ENCODE results near the gene DDX41. TPM values are rescaled to one million over a fixed set of nuclear protein-coding genes. Genes with fewer than 3 reads are reported as not detected.
A peak's percentile ranks its signal among the peaks of the same experiment; 100 is the strongest.

The DDX41 gene
- total RNA-seq, 1 experiment from 2014 or later = 136 TPM

DNA sequence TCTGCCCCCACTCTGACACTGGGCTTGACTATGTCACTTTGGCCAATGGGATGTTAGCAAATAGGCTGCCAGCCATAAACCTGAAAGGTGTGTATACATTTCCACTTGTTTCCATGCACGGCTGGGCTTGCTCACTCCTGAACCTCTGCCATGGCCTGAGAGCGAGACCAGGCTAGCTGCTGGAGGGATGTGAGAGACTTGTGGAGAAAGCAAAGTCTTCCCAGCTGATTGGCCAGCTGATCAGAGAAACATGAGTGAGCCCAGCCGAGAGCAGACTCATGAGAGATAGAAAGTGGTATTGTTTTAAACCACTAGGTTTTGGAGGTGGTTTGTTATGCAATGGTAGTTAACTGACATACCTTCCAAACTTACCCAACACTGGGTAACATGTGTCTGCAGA is 23.7 kb upstream of the DDX41 start:
- TF ChIP-seq, protein P1, sequence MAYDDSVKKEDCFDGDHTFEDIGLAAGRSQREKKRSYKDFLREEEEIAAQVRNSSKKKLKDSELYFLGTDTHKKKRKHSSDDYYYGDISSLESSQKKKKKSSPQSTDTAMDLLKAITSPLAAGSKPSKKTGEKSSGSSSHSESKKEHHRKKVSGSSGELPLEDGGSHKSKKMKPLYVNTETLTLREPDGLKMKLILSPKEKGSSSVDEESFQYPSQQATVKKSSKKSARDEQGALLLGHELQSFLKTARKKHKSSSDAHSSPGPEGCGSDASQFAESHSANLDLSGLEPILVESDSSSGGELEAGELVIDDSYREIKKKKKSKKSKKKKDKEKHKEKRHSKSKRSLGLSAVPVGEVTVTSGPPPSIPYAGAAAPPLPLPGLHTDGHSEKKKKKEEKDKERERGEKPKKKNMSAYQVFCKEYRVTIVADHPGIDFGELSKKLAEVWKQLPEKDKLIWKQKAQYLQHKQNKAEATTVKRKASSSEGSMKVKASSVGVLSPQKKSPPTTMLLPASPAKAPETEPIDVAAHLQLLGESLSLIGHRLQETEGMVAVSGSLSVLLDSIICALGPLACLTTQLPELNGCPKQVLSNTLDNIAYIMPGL (CRISPR knock-in tag; IDR thresholded peaks at IDR 0.05) = no peak
- TF ChIP-seq ZNF416 (CRISPR knock-in tag; IDR thresholded peaks at IDR 0.05) (no peak), ESRRA (CRISPR knock-in tag; IDR thresholded peaks at IDR 0.05; ENCODE audit: borderline replicate concordance) (no peak), ZNF396 (CRISPR knock-in tag; IDR thresholded peaks at IDR 0.05; ENCODE audit: borderline replicate concordance) (no peak), ATF1 (CRISPR knock-in tag; IDR thresholded peaks at IDR 0.05) (no peak), ZBTB21 (CRISPR knock-in tag; IDR thresholded peaks at IDR 0.05; ENCODE audit: borderline replicate concordance) (no peak), JAZF1 (CRISPR knock-in tag; IDR thresholded peaks at IDR 0.05) (no peak), ETV6 (CRISPR knock-in tag; IDR thresholded peaks at IDR 0.05) (no peak)
- TF ChIP-seq, protein P2, sequence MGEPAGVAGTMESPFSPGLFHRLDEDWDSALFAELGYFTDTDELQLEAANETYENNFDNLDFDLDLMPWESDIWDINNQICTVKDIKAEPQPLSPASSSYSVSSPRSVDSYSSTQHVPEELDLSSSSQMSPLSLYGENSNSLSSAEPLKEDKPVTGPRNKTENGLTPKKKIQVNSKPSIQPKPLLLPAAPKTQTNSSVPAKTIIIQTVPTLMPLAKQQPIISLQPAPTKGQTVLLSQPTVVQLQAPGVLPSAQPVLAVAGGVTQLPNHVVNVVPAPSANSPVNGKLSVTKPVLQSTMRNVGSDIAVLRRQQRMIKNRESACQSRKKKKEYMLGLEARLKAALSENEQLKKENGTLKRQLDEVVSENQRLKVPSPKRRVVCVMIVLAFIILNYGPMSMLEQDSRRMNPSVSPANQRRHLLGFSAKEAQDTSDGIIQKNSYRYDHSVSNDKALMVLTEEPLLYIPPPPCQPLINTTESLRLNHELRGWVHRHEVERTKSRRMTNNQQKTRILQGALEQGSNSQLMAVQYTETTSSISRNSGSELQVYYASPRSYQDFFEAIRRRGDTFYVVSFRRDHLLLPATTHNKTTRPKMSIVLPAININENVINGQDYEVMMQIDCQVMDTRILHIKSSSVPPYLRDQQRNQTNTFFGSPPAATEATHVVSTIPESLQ (CRISPR knock-in tag; IDR thresholded peaks at IDR 0.05) = no peak
- TF ChIP-seq, protein P3, sequence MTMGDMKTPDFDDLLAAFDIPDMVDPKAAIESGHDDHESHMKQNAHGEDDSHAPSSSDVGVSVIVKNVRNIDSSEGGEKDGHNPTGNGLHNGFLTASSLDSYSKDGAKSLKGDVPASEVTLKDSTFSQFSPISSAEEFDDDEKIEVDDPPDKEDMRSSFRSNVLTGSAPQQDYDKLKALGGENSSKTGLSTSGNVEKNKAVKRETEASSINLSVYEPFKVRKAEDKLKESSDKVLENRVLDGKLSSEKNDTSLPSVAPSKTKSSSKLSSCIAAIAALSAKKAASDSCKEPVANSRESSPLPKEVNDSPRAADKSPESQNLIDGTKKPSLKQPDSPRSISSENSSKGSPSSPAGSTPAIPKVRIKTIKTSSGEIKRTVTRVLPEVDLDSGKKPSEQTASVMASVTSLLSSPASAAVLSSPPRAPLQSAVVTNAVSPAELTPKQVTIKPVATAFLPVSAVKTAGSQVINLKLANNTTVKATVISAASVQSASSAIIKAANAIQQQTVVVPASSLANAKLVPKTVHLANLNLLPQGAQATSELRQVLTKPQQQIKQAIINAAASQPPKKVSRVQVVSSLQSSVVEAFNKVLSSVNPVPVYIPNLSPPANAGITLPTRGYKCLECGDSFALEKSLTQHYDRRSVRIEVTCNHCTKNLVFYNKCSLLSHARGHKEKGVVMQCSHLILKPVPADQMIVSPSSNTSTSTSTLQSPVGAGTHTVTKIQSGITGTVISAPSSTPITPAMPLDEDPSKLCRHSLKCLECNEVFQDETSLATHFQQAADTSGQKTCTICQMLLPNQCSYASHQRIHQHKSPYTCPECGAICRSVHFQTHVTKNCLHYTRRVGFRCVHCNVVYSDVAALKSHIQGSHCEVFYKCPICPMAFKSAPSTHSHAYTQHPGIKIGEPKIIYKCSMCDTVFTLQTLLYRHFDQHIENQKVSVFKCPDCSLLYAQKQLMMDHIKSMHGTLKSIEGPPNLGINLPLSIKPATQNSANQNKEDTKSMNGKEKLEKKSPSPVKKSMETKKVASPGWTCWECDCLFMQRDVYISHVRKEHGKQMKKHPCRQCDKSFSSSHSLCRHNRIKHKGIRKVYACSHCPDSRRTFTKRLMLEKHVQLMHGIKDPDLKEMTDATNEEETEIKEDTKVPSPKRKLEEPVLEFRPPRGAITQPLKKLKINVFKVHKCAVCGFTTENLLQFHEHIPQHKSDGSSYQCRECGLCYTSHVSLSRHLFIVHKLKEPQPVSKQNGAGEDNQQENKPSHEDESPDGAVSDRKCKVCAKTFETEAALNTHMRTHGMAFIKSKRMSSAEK (CRISPR knock-in tag; IDR thresholded peaks at IDR 0.05; ENCODE audit: borderline replicate concordance) = no peak
- TF ChIP-seq, protein P4, sequence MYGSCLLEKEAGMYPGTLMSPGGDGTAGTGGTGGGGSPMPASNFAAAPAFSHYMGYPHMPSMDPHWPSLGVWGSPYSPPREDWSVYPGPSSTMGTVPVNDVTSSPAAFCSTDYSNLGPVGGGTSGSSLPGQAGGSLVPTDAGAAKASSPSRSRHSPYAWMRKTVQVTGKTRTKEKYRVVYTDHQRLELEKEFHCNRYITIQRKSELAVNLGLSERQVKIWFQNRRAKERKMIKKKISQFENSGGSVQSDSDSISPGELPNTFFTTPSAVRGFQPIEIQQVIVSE (CRISPR knock-in tag; IDR thresholded peaks at IDR 0.05; ENCODE audit: borderline replicate concordance) = no peak
- no peaks in the 10 kb centered on the region for H3K27me3 Mint-ChIP-seq (ENCODE audit: low read depth)
- H3K27ac Mint-ChIP-seq = peak overlapping the region; percentile 60
- ATAC-seq = no peak
- ChIA-PET CTCF (interaction anchor here (0.5 kb wide), 1 partner anchor 59 kb away, joined by 3 read pairs; no protein-coding TSS in a partner anchor), POLR2A (interaction anchor here (0.7 kb wide), 1 partner anchor 226 kb away, joined by 3 read pairs; no protein-coding TSS in a partner anchor)
- DNase-seq (ENCODE audit: low spot score) = no peak
- peaks cover 34% of the 10 kb centered on the region for H3K36me3 Mint-ChIP-seq
- no peak overlapping the region for H3K4me3 Mint-ChIP-seq
- no peaks in the 10 kb centered on the region for H3K9me3 Mint-ChIP-seq
- H3K4me1 Mint-ChIP-seq = no peaks in the 10 kb centered on the region

DNA sequence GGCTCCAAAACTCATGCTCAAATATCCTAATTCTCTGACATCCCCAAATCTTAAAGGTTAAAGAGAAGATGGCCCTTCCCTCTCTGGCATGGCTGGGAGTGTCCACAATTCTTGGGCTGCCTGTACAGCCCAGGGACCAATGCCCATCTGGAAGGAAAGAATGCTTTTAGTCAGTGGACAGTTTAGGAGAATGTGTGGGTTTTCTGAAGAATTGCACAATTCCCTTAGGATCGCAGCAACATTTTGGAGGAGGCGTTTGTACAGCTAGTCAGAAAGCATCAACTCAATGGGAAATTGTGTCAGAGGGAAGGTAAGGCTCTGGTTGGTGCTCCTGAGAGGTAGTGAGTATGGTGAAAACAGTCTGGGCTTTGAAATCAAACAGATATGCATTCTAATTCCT is 22.6 kb upstream of the DDX41 start:
- Mint-ChIP-seq H3K27ac (peak overlapping the region; percentile 63; the same call in 1 of the 2 replicates), H3K4me3 (no peak overlapping the region), H3K9me3 (no peaks in the 10 kb centered on the region), H3K27me3 (ENCODE audit: low read depth) (no peaks in the 10 kb centered on the region), H3K36me3 (peaks cover 39% of the 10 kb centered on the region), H3K4me1 (no peaks in the 10 kb centered on the region)
- POLR2A ChIA-PET = no interaction called here
- no peak for DNase-seq (ENCODE audit: low spot score)
- no peak for ATAC-seq
- CTCF ChIA-PET = no interaction called here
- TF ChIP-seq ZNF263 (CRISPR knock-in tag; IDR thresholded peaks at IDR 0.05; ENCODE audit: low read depth) = no peak
- TF ChIP-seq, protein P5, sequence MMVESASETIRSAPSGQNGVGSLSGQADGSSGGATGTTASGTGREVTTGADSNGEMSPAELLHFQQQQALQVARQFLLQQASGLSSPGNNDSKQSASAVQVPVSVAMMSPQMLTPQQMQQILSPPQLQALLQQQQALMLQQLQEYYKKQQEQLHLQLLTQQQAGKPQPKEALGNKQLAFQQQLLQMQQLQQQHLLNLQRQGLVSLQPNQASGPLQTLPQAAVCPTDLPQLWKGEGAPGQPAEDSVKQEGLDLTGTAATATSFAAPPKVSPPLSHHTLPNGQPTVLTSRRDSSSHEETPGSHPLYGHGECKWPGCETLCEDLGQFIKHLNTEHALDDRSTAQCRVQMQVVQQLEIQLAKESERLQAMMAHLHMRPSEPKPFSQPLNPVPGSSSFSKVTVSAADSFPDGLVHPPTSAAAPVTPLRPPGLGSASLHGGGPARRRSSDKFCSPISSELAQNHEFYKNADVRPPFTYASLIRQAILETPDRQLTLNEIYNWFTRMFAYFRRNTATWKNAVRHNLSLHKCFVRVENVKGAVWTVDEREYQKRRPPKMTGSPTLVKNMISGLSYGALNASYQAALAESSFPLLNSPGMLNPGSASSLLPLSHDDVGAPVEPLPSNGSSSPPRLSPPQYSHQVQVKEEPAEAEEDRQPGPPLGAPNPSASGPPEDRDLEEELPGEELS (CRISPR knock-in tag; IDR thresholded peaks at IDR 0.05) = no peak

All from WTC11 (cell line).